H1 (cell line): ENCODE measurements around the gene TEX22. TPM values are rescaled to one million over a fixed set of nuclear protein-coding genes. Genes with fewer than 3 reads are reported as not detected.

Source experiments
- CEBPB ChIP-seq: IDR thresholded peaks from 2 replicates; pipeline ENCODE4 v1.6.1; 2012; ENCODE audit warnings: low read depth, low read length
- CHD1 ChIP-seq: IDR thresholded peaks from 2 replicates; pipeline ENCODE4 v1.6.1; 2012; ENCODE audit warnings: low read depth, low read length, improper control_type of control experiment
- CHD7 ChIP-seq: fragments of 300-600 bp; sonication (generic); IDR thresholded peaks from 2 replicates; pipeline ENCODE4 v1.7.1; 2012; ENCODE audit warnings: low read length, moderate library complexity, mild to moderate bottlenecking, inconsistent platforms; ENCODE audit not compliant: insufficient replicate concordance
- GTF2F1 ChIP-seq: IDR thresholded peaks from 2 replicates; pipeline ENCODE4 v1.6.1; 2012; ENCODE audit warnings: low read depth, low read length, improper control_type of control experiment, borderline replicate concordance
- JUND ChIP-seq: IDR thresholded peaks from 2 replicates; pipeline ENCODE4 v1.6.1; 2011; ENCODE audit warnings: mild to moderate bottlenecking, improper control_type of control experiment, low read length
- MAX ChIP-seq: IDR thresholded peaks from 2 replicates; pipeline ENCODE4 v1.6.1; 2012; ENCODE audit warnings: inconsistent platforms
- POU5F1 ChIP-seq: IDR thresholded peaks from 2 replicates; pipeline ENCODE4 v1.6.1; 2011; ENCODE audit warnings: low read depth, mild to moderate bottlenecking, low read length, moderate library complexity
- SIN3A ChIP-seq, 2 experiments: IDR thresholded peaks in 1 of 2; conservative IDR thresholded peaks in 1 of 2; 2 replicates each; pipeline ENCODE4 v1.6.1; 2011 to 2012; ENCODE audit warnings: low read length in 2 of 2, improper control_type of control experiment in 1 of 2, low read depth in 1 of 2, mild to moderate bottlenecking in 1 of 2
- TAF1 ChIP-seq: IDR thresholded peaks from 2 replicates; pipeline ENCODE4 v1.6.1; 2011; ENCODE audit warnings: mild to moderate bottlenecking, low read depth, low read length
- TBP ChIP-seq: IDR thresholded peaks from 2 replicates; pipeline ENCODE4 v1.6.1; 2011; ENCODE audit warnings: low read depth, low read length, improper control_type of control experiment
- polyA plus RNA-seq, 7 experiments: library from polyadenylated mRNA; depleted of rRNA in 3 of 7; stranded (reverse) in 5 of 7; unstranded in 2 of 7; fragments of >200 nt in 5 of 7; fragments of 200-250 nt in 2 of 7; gene quantifications; 1 replicate in 5 of 7; 2 replicates in 1 of 7; 4 replicates in 1 of 7; pipeline versions ENCODE4 v1.2.1 to v1.2.3, GENCODE V29; 2011 to 2013; ENCODE audit warnings: missing spikeins in 2 of 7, mixed read lengths in 2 of 7
- total RNA-seq: library from RNA; stranded (reverse); fragmentation: NEBNext Ultra II Directional; extraction: Animal tissue kit (Norgen Biotek cat#: 25700); gene quantifications from 2 replicates; pipeline ENCODE4 v1.2.1, GENCODE V29; 2021

The TEX22 gene
- total and polyA plus RNA-seq, 2 of the 8 experiments (the other 6 are each of a cell fraction or from before 2014, with no cell fraction given), result 0.24 to 0.39 TPM

- TF ChIP-seq CHD7 (no peak), GTF2F1 (no peak), CHD1 (no peak), TAF1 (no peak), CEBPB (no peak), SIN3A (conservative IDR thresholded peaks at IDR 0.05 in 1 of 2, IDR thresholded peaks at IDR 0.05 in 1 of 2; ENCODE audit: low read depth in 1 of 2, low read length in 2 of 2) (no peak), TBP (no peak), POU5F1 (no peak), JUND (no peak), MAX (no peak)
These were observed 22.7 kb upstream of the TEX22 start (continued) for GRCh38 chr14:105375635-105376057.
